ENCODE data around the gene PHAF1. TPM values are rescaled to one million over a fixed set of nuclear protein-coding genes. Genes with fewer than 3 reads are reported as not detected.
A peak's percentile ranks its signal among the peaks of the same experiment; 100 is the strongest.

Gene PHAF1
- total RNA-seq, 2 donors from 2014 or later: 10.0 to 14.0 TPM

GRCh38 chr16:67183627-67184452 is 74.1 kb downstream of the PHAF1 start, which contains the start of gene MATCAP1:
Gene MATCAP1, minus strand, starts transcription at chr16:67183963. Its CDS starts 3,353 bp downstream, at chr16:67180610.
- peak; percentile 97 for DNase-seq
- no peak for TF ChIP-seq CTCF (IDR thresholded peaks at IDR 0.05)
- Histone ChIP-seq H3K4me3 (peak within 1 kb of the TSS; percentile 67), H3K9ac (ENCODE audit: low read depth in 2 of 2, low read length in 2 of 2) (peak within 1 kb of the TSS; percentile 66 to 77), H3K36me3 (no peaks in the 10 kb centered on the region), H3K9me3 (no peaks in the 10 kb centered on the region), H3K4me1 (peaks cover 13% of the 10 kb centered on the region), H3K27ac (peak within 1 kb of the TSS; percentile 92), H3K27me3 (no peaks in the 10 kb centered on the region)
- intact Hi-C loops (cut with DNase I): loop anchor here (10.0 kb wide), 1 partner anchor 209 kb away; no protein-coding TSS in a partner anchor

GRCh38 chr16:67184453-67184994 is 74.8 kb downstream of the PHAF1 start:
- Histone ChIP-seq H3K9me3 (no peaks in the 10 kb centered on the region), H3K4me3 (peak overlapping the region; percentile 67), H3K27ac (peak overlapping the region; percentile 92), H3K36me3 (no peaks in the 10 kb centered on the region), H3K4me1 (peaks cover 11% of the 10 kb centered on the region), H3K9ac (ENCODE audit: low read depth in 2 of 2, low read length in 2 of 2) (peak overlapping the region; percentile 66 to 77), H3K27me3 (no peaks in the 10 kb centered on the region)
- TF ChIP-seq CTCF (IDR thresholded peaks at IDR 0.05): no peak
- DNase-seq: no peak
- intact Hi-C loops (cut with DNase I): loop anchor here (10.0 kb wide), 1 partner anchor 210 kb away; no protein-coding TSS in a partner anchor

- DNase-seq: peak; percentile 94
- H3K9me3 ChIP-seq: no peaks in the 10 kb centered on the region
- H3K4me3 ChIP-seq: peak overlapping the region; percentile 67
- peak; percentile 80 for TF ChIP-seq CTCF (IDR thresholded peaks at IDR 0.05)
- peaks cover 11% of the 10 kb centered on the region for H3K4me1 ChIP-seq
- H3K27me3 ChIP-seq: no peaks in the 10 kb centered on the region
- H3K36me3 ChIP-seq: no peaks in the 10 kb centered on the region
- H3K27ac ChIP-seq: no peak overlapping the region
- peak overlapping the region in 1 of 2 donors; percentile 77 for H3K9ac ChIP-seq (ENCODE audit: low read depth in 2 of 2, low read length in 2 of 2)
- intact Hi-C loops (cut with DNase I): loop anchor here (10.0 kb wide), 1 partner anchor 210 kb away; no protein-coding TSS in a partner anchor
Observed at GRCh38 chr16:67184995-67185650, 75.4 kb downstream of the PHAF1 start.

- H3K9ac ChIP-seq (ENCODE audit: low read depth in 2 of 2, low read length in 2 of 2): peak overlapping the region in 1 of 2 donors; percentile 46
- peaks cover 11% of the 10 kb centered on the region for H3K4me1 ChIP-seq
- intact Hi-C loops (cut with DNase I): loop anchor here (10.0 kb wide), 1 partner anchor 211 kb away; no protein-coding TSS in a partner anchor
- no peak for TF ChIP-seq CTCF (IDR thresholded peaks at IDR 0.05)
- no peak overlapping the region for H3K4me3 ChIP-seq
- no peaks in the 10 kb centered on the region for H3K36me3 ChIP-seq
- DNase-seq: no peak
- no peaks in the 10 kb centered on the region for H3K27me3 ChIP-seq
- H3K9me3 ChIP-seq: no peaks in the 10 kb centered on the region
- no peak overlapping the region for H3K27ac ChIP-seq
Observed at GRCh38 chr16:67185651-67186134, 76.0 kb downstream of the PHAF1 start.

- H3K4me1 ChIP-seq: peaks cover 14% of the 10 kb centered on the region
- H3K36me3 ChIP-seq: no peaks in the 10 kb centered on the region
- H3K9me3 ChIP-seq: no peaks in the 10 kb centered on the region
- intact Hi-C loops (cut with DNase I): loop anchor here (10.0 kb wide), 1 partner anchor 212 kb away; no protein-coding TSS in a partner anchor
- H3K9ac ChIP-seq (ENCODE audit: low read depth in 2 of 2, low read length in 2 of 2): no peak overlapping the region
- no peak for DNase-seq
- no peak overlapping the region for H3K27ac ChIP-seq
- no peak for TF ChIP-seq CTCF (IDR thresholded peaks at IDR 0.05)
- H3K27me3 ChIP-seq: no peaks in the 10 kb centered on the region
- H3K4me3 ChIP-seq: no peak overlapping the region
Observed at GRCh38 chr16:67186550-67186950, 76.8 kb downstream of the PHAF1 start.

Data from colonic mucosa (tissue), 4 donors.